ENCODE results near the gene HM13.
A peak's percentile ranks its signal among the peaks of the same experiment; 100 is the strongest.
"Not testable (repeated sequence)": the region's sequence is repeated elsewhere in the genome, so short reads cannot be mapped to it uniquely, and the experiment has no call there.

HM13 gene, protein sequence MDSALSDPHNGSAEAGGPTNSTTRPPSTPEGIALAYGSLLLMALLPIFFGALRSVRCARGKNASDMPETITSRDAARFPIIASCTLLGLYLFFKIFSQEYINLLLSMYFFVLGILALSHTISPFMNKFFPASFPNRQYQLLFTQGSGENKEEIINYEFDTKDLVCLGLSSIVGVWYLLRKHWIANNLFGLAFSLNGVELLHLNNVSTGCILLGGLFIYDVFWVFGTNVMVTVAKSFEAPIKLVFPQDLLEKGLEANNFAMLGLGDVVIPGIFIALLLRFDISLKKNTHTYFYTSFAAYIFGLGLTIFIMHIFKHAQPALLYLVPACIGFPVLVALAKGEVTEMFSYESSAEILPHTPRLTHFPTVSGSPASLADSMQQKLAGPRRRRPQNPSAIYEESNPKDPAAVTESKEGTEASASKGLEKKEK

DNA sequence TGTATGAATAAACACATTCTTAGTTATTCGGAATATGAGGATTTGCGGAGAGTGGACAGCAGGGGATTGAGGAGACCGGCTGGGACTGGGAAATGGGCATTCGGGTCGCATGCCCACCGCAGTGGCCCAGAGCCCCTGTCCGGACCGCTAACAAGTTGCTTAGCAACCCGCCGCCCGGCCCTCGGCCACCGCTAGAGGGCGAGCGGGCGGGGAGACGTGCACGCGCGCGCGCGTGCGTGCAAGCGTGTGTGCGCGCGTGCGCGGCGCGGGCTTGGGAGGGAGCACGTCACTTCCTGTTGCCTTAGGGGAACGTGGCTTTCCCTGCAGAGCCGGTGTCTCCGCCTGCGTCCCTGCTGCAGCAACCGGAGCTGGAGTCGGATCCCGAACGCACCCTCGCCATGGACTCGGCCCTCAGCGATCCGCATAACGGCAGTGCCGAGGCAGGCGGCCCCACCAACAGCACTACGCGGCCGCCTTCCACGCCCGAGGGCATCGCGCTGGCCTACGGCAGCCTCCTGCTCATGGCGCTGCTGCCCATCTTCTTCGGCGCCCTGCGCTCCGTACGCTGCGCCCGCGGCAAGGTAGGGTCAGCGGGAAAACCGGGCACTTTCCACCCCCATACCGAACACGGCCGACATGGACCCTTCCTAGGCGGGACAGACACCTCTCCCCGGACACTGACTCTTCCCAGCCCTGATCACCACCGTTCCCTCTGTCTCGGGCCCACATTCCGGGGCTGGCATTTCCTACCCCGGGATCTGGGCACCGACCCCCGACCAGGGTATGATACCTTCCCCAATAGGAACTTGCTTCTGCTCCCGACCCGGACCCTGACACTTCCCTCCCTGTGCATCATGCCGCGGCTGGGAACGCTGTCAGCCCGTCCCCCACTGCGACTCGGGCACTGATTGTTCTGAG, at the start of gene HM13:
Gene HM13, plus strand, starts transcription at position 289 of the 918 bp plus-strand sequence. Its CDS starts 110 bp downstream, at position 399.
- DNase-seq, result peak; percentile 90
- in situ Hi-C loops (cut with HindIII; ENCODE audit: low pct_ligation_motif_present, low pct_unique_long_range_greater_than_20kb, low sequenced_read_pairs), result no loop called here

DNA sequence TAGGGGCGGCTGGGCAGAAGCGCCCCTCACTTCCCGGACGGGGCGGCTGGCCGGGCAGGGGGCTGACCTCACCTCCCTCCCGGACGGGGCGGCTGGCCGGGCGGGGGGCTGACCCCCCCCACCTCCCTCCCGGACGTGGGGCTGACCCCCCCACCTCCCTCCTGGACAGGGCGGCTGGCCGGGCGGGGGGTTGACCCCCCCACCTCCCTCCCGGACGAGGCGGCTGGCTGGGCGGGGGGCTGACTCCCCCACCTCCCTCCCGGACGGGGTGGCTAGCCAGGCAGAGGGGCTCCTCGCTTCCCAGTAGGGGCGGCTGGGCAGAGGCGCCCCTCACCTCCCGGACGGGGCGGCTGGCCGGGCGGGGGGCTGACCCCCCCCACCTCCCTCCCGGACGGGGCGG, 43.3 kb upstream of the HM13 start:
- DNase-seq; in situ Hi-C loops (cut with HindIII; ENCODE audit: low pct_ligation_motif_present, low pct_unique_long_range_greater_than_20kb, low sequenced_read_pairs): not testable (repeated sequence)

DNA sequence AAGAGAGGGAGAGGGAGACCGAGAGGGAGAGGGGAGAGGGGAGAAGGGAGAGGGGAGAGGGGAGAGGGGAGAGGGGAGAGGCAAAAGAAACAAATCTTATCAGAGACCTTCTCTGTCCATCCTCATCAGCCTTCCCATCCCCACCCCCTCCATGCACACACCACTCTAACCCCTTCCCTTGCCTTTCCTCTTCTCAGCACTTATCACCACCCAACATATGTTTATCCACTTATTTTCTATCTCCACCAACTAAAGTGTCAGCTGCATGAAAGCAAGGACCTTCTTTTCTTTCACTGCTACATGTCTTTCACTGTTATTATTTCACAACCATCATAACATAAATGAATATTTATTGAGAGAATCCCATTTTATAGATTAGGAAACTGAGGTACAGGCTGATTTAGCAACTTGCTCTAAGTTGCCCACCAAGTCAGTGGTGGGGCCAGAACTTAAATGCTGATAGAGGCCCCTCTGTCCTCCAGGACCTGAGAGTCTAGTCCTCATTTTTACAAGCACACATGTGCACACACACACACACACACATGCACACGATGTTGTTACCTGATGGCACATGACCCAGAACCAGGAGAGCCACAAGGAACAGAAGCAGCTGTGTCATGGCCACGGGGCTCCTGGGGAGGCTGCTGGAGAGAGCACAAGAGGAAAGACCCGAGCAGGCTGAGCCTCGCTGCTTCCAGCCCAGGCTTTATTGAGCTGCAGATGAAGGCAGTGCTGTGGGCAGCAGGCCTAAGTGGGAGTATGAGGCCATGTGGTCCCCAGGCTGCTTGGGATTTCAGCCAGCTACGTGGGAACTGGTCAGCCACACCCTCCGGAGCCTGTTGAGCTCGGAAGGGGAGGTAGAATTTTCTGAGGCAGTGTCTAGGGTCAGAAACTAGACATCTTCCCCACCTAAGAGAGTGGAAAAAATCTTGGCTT, 41.6 kb upstream of the HM13 start:
- DNase-seq, result no peak
- in situ Hi-C loops (cut with HindIII; ENCODE audit: low pct_ligation_motif_present, low pct_unique_long_range_greater_than_20kb, low sequenced_read_pairs), result no loop called here

DNA sequence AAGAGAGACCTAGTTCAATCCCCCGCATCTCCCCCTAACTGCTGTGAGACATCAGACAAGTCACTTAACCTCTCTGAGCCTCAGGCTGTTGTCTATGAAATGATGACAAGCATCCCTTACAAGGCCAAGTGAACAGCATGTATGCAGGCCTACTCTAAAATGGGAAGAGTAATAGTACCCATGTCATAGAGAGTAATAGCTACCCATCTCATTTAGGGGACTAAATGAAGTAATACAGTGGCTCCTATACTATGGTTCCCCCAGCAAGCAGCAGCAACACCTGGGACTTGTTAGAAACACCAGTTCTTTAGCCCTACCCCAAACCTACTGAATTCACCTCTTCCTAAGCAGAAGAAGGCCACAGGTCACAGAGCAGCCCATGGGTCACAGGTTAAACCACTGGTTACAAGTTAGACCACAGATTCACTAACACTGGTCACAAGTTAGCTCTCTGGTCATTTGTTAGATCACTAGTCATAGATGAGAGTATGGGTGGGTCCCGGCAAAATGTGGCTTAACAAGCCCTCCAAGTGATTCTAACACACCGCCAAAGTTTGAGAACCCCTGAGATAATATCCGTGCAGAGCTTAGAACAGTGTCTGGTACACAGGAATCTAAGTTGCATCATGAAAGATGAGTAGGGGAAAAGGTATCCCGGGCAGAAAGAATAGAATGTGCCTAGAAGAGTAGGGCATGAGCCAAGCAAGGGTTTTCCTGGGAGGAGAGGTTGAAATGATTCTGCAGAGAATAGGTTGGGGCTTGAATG, 40.7 kb upstream of the HM13 start:
- DNase-seq, result no peak
- in situ Hi-C loops (cut with HindIII; ENCODE audit: low pct_ligation_motif_present, low pct_unique_long_range_greater_than_20kb, low sequenced_read_pairs), result no loop called here

DNA sequence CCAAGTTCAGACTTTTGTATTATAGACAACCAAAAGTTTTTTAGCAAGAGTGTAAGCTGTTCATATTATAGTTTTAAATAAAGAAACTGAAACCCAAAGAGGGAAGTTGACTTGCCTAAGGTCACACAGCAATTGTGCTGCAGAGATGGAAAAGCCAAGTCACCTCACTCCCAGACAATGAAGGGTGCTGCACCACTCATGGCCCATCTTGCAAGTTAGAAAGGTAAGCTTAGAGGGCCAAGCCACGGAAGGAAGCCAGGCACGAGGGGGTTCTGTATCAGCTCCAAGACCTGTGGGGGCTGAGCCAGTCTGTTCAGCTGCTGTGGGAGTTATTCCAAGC, 40.2 kb upstream of the HM13 start:
- DNase-seq, result no peak
- in situ Hi-C loops (cut with HindIII; ENCODE audit: low pct_ligation_motif_present, low pct_unique_long_range_greater_than_20kb, low sequenced_read_pairs), result no loop called here

DNA sequence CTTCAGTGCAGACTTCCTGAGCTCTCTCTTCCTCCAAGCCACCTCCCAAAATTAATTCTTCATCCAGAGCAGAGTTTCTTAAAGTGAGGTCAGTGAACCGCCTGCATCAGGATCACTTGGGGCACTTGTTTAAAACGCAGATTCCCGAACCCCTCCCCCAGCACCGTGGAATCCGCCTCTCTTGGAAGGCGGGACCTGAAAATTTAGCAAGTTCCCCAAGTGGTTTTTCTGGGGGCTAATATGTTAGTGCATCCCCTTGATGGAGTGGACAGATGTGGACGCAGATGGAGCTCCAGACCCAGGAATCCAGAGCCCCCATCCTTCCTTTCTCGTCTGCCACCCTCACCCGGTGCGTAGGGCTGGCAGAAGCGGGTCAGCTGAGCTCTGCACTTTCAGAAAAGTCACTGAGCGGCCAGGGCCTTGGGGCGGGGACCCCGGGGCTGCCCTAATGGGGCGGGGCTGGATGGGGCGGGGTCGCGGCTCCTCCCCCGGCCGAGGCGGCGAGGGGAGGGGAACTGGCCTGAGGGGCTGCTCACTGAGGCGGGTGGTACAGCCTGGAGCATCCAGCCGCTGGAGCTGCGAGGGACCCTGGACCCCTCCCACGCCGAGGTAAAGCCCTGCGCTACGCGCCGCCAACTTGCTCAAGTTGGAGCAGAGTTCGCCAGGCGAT, 39.3 kb upstream of the HM13 start, which contains the start of the genes DEFB124 and REM1:
Gene DEFB124, minus strand, starts transcription at position 370 of the 670 bp plus-strand sequence. CDS start 2,114 bp downstream, outside the sequence.
Gene REM1, plus strand, starts transcription at position 531 of the 670 bp plus-strand sequence. CDS start 1,158 bp downstream, outside the sequence.
- in situ Hi-C loops (cut with HindIII; ENCODE audit: low pct_ligation_motif_present, low pct_unique_long_range_greater_than_20kb, low sequenced_read_pairs), result no loop called here
- DNase-seq, result no peak

DNA sequence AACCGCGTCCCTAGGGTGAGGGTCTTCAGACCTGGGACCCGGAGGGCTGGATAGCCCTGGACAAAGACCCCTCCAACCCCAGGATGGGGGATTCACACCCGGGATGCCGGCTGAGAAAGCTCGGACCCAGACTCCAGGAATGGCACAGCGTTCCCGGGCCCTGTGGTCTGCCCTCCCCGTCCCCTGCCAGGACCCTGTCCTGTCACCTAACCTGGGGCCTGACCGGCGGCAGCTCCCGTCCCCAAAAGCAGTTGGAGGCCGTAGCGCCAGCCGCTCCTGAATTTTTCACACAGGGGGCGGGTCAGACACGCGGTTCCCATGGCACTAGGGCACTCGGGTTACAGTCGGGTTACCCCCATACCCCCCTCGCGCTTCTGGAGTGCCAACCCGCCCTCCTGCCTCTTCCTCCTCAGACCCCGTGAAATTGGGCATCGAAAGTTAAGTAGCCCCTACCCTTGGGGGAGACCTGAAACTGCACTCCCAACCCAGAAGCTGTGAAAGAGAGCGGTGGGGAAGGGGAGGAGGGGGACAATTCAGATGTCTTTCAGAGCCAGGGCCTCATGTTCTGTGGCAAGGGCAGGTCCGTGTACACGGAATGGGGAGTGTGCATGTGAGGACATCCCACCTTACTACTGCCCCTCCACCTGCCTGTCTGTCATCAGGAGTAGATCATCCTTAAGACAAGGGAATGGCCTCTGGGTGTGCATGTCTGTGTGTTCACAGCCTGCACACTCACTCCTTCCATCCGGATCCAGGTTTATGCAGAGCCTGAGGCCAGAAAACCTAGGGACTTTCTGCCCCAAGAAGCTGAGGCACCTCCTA, 38.6 kb upstream of the HM13 start:
- in situ Hi-C loops (cut with HindIII; ENCODE audit: low pct_ligation_motif_present, low pct_unique_long_range_greater_than_20kb, low sequenced_read_pairs), result no loop called here
- DNase-seq, result no peak

DNA sequence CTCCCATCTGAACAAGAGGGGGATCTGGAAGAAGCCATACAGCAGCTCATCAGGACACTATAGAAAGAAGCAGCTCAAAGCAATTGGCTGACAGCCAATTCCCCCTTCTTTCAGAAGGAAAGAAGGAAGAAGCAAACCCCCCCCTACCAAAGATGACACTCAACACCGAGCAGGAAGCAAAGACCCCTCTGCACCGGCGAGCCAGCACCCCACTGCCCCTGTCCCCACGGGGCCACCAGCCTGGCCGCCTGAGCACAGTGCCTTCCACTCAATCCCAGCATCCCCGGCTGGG, 38.0 kb upstream of the HM13 start:
- in situ Hi-C loops (cut with HindIII; ENCODE audit: low pct_ligation_motif_present, low pct_unique_long_range_greater_than_20kb, low sequenced_read_pairs), result no loop called here
- DNase-seq, result no peak

DNA sequence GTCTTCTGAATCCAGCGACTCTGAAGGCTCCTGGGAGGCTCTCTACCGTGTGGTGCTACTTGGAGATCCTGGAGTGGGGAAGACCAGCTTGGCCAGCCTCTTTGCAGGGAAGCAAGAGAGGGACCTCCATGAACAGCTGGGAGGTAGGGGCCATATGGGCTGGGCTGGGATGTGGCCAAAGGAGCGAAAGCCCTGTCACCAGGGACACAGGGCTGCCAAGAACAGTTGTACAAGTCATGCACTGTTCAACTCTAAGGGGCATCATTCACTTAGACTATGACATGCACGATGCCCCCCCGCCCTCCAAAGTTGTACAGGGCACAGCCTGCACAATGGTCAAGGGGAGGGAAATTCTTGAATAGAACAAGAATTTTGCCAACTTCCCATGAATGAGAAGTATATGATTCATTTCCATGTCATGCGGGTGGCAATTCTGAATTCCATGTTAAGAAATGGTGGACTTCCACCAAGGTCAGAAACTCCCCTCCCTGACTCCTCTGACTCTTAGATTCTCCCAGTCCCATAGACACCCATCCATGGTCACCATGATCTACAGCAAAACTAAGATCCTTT, 37.5 kb upstream of the HM13 start:
- in situ Hi-C loops (cut with HindIII; ENCODE audit: low pct_ligation_motif_present, low pct_unique_long_range_greater_than_20kb, low sequenced_read_pairs), result no loop called here
- DNase-seq, result no peak

DNA sequence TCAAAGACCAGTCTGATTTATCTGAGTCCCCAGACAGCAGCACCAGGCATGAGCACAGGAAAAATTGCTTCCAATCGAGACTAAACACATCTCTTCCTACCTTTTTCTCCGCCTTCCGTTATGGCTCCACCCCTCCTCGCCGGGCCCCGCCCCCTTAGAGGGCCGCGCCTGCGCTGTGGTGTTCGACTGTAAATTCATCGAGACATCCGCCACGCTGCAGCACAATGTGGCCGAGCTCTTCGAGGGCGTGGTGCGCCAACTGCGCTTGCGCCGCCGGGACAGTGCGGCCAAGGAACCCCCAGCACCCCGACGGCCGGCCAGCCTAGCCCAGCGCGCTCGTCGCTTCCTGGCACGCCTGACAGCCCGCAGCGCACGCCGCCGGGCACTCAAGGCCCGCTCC, 30.2 kb upstream of the HM13 start:
- in situ Hi-C loops (cut with HindIII; ENCODE audit: low pct_ligation_motif_present, low pct_unique_long_range_greater_than_20kb, low sequenced_read_pairs), result no loop called here

DNA sequence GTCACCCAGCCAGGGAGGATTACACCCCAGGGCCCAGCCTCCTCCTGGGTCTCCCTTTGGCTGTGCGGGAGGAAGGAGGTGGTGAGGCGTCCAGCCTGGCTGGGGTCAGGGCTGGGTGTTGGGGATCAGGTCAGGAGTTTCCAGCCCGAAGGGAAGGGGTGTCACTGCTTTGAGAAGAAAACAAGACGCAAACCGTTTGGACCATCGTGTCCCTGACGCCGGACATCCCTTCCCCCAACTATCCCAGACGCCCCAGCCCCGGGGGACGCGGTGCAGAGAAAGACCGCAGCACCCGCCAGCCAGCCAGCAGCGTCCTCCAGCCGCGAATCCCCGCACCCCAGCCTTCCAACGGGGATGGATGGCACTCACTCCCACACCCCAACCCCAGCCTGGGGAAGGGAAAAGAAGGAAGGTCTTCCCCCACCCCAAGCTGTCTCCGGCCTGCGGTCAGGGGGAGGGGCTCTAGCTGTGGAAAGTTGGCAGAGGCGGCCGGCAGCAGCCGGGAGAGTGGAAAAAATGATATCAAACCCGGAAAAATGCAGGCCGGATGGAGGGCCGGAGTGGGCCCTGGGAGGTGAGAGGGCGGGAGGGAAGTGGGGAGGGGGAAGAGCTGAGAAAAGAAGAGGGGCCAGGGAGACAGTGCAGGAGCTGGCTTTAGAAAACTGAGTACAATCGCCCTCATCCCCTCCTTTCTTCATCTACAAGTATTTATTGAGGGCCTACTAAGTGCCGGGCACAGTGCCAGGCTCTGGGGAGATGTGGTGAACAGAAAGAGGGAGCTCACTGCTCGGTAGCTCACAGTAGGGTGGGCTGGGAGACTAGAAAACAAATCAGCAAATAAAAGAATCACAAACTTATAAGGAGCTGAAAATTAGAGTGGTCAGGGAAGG, 28.5 kb upstream of the HM13 start:
- no peak for DNase-seq
- in situ Hi-C loops (cut with HindIII; ENCODE audit: low pct_ligation_motif_present, low pct_unique_long_range_greater_than_20kb, low sequenced_read_pairs), result no loop called here

More for the DNA sequence above, 30.2 kb upstream of the HM13 start:
- no peak for DNase-seq

DNA sequence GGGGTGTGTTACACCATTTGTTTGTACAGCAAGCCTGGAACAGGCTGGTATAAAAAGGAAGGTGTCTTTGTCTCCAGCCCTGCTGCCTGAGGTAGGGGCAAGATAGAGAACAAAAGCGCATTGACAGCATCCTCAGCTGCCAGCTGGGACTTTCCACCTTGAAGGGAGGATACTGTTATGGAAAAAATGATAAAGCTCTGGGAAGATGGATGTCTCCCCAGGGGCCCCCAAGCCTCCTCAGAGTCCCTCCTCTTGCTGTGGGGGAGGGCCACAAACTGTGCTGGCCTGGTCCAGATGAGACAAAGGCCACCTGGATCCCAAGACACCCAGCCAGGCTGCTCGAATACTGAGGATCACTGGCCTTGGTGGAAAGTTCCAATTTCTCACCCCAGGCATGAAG, 26.1 kb upstream of the HM13 start:
- in situ Hi-C loops (cut with HindIII; ENCODE audit: low pct_ligation_motif_present, low pct_unique_long_range_greater_than_20kb, low sequenced_read_pairs), result no loop called here

DNA sequence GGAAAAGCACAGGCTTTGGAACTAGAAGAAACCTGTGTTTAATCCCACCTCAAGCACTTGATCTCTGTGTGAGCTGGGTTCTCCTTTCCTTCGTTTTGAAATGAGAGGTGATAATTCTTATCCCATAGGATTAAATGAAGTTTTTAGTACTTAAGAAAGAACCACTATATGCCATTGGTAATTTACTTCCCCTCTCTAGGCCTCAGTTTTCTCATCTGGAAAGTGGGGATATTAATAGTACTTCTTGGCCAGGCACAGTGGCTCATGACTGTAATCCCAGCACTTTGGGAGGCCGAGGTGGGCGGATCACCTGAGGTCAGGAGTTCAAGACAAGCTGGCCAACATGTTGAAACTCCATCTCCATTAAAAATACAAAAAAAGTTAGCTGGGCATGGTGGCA, 25.1 kb upstream of the HM13 start:
- in situ Hi-C loops (cut with HindIII; ENCODE audit: low pct_ligation_motif_present, low pct_unique_long_range_greater_than_20kb, low sequenced_read_pairs), result no loop called here
- DNase-seq, result no peak

More for the DNA sequence above, 26.1 kb upstream of the HM13 start:
- no peak for DNase-seq

DNA sequence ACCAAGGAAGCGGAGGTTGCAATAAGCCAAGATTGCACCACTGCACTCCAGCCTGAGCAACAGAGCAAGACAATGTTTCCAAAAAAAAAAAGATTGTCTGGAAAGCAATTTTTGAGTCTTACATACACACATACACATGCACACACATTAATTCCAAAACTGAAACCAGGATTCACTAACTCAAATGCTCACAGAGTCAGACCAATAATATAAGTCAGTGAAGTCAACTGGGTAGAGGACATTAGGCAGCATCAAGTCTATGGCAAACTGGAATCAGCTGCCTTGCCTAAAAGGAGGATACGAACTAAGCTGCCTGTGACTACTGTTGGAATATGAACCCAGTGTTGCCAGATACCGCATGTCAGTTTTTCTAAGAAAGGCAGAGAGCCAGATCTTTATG, 23.5 kb upstream of the HM13 start:
- in situ Hi-C loops (cut with HindIII; ENCODE audit: low pct_ligation_motif_present, low pct_unique_long_range_greater_than_20kb, low sequenced_read_pairs), result no loop called here
- no peak for DNase-seq

DNA sequence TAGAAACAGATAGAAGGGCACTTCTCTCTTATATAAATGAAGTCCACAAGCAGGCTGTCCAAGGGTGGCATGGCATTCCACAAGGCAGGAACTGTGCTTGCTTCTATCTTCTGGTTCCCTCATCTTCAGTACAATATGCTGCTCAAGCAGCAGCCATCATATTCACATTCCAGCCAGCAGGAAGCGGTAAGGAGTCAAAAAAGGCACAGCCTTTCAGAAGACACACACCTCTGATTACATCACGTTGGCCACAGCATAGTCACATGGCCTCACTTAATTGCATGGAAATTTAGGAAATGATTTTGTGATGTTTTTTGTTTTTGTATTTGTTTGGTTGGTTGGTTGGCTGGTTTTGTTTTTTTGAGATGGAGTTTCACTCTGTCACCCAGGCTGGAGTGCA, 20.1 kb upstream of the HM13 start:
- DNase-seq, result peak; percentile 31
- in situ Hi-C loops (cut with HindIII; ENCODE audit: low pct_ligation_motif_present, low pct_unique_long_range_greater_than_20kb, low sequenced_read_pairs), result no loop called here
